ENCODE data around the gene PAX3.

DNA sequence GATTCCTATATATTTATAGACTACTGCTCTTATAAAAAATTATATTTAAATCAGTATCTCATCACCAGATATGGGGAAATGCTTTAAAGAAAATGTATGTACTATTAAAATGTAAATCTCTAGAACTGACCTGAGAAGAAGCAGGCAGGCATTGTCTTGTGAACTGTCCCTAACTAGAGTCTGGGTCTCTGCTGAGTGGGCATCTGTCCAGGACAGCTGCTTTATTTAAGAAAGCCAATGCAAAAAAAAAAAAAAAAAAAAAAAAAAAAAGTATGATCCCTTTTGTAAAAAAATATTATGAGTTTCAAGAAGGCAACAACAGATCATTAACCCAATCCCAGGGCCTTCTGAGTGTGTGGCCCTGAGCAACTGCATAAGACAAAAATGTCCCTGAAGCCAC lies 66.0 kb downstream of the PAX3 start:
- TF ChIP-seq, protein P1, sequence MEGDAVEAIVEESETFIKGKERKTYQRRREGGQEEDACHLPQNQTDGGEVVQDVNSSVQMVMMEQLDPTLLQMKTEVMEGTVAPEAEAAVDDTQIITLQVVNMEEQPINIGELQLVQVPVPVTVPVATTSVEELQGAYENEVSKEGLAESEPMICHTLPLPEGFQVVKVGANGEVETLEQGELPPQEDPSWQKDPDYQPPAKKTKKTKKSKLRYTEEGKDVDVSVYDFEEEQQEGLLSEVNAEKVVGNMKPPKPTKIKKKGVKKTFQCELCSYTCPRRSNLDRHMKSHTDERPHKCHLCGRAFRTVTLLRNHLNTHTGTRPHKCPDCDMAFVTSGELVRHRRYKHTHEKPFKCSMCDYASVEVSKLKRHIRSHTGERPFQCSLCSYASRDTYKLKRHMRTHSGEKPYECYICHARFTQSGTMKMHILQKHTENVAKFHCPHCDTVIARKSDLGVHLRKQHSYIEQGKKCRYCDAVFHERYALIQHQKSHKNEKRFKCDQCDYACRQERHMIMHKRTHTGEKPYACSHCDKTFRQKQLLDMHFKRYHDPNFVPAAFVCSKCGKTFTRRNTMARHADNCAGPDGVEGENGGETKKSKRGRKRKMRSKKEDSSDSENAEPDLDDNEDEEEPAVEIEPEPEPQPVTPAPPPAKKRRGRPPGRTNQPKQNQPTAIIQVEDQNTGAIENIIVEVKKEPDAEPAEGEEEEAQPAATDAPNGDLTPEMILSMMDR (conservative IDR thresholded peaks at IDR 0.05; ENCODE audit: low read depth, low read length), result no peak
- TF ChIP-seq EZH2phosphoT487 (IDR thresholded peaks at IDR 0.05; ENCODE audit: borderline replicate concordance, low read length) (no peak), EZH2 (IDR thresholded peaks at IDR 0.05; ENCODE audit: low read length, unreplicated experiment) (no peak)
